HG03354 (cell line): ENCODE results near the gene COQ10B.

Experiments
- ATAC-seq: cut with Tn5 transposase; IDR thresholded peaks from one replicate; pipeline ENCODE4 v1.9.1; 2021; ENCODE audit warnings: mild to moderate bottlenecking; ENCODE audit not compliant: unreplicated experiment, poor library complexity, severe bottlenecking

The COQ10B gene

DNA sequence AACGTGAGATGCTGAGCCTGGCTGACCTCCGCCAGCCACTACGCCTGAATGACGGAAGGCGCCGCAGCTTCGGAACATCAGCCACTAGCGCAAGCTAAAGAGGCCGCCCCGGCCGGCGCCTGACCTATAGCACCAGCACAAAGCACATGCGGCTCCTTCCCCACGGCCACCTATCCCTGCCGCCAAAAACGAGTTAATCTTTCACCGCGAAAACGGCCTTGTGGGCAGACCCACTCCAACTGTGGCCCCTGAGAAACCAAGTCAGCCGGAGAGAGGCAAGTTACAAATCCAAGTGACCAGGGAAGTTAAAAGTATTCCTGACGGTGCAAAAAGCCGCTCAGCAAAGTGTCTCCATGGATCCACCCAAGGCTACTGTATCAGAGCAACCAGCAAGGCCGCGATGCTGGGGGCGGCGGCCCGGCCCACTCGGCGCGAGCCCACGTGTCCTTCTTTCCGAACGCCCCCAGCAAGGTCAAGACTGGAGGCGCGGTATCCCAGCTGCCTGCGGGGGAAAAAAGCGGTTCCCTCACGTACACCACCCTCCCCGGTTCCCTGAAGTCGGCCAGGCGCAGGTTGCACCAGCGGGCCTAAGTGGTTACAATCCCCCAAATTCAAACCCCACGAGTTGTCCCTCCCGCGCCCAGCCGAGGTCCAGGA, 45.7 kb downstream of the COQ10B start:
- peak; percentile 34 for ATAC-seq

DNA sequence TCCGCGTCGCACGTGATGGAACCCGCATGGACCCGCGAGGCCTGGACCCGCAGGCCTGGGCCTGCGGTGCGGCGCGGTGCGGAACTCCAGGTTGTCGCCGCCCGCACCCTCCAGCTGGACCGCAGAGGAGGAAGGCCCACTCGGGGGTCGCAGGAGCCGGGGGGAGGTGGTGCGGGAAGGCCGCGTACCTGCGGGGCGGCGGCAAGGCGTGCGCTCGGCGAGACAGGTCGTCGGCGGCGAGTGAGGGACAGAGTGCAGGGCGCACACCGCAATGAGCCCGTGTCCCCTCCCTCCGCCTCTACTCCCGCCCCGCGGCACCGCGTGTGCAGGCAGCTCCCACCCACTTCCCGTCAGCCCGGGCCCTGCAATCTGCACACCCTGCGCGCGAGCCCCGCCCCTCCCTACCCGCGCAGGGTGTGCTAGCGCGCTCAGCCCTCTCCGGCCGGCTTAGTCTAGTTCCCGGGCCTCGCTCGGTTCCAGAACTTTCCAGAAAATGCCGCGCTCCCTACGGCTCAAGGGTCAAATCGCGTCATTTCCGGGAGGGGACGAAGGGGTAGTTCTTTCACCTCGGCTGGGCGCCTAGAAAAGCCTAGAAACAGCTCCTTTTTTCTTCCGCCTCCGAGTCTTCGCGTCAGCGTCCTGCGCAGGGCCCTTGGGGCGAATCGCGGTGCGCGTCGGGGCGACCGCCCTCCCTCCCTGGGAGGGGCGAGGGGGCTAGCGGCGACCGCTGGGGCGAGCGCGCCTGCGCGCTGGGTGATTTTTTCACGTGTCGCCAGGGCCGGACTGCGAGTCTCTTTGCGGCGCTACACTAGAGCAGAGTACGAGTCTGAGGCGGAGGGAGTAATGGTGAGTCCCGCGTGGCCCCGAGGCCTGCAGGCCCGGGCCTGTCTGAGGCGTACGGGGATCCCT, 46.5 kb downstream of the COQ10B start, which contains the start of the genes HSPD1 and HSPE1:
HSPD1 (minus strand) TSS at position 247 of the 909 bp plus-strand sequence. CDS start 992 bp downstream, outside the sequence.
HSPE1 (plus strand) TSS at position 786 of the 909 bp plus-strand sequence; CDS start at position 844, 58 bp downstream.
- peak; percentile 83 for ATAC-seq

GRCh38 chr2:197500503-197501131, 47.3 kb downstream of the COQ10B start:
- ATAC-seq = peak; percentile 6

- ATAC-seq = no peak
These were observed 48.8 kb downstream of the COQ10B start for GRCh38 chr2:197502201-197502600.

GRCh38 chr2:197502685-197503084, 49.3 kb downstream of the COQ10B start:
- no peak for ATAC-seq

- ATAC-seq = no peak
These were observed 50.6 kb downstream of the COQ10B start for GRCh38 chr2:197504000-197504399.

GRCh38 chr2:197504512-197504911, 51.2 kb downstream of the COQ10B start:
- ATAC-seq = no peak

DNA sequence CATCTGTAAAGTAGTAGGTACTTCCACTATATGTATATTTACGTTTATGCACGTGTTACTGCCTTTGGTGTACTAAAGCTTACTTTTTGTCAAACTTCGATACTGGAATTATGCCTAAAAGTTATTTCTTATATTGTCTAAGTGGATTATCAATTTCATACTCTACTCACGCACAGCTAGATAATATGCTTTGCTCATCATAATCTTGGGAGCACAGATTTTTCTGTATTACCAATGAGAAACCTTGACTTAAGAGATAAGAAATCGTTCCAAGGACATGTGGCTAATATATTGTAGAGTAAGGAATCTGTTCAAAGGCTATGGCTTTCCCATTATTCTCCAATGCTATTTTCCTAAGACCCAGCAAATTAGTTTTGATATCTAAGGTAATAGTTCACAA, 53.3 kb downstream of the COQ10B start:
- no peak for ATAC-seq

GRCh38 chr2:197513915-197514314, 60.6 kb downstream of the COQ10B start:
- ATAC-seq = no peak

- ATAC-seq = no peak
These were observed 61.4 kb downstream of the COQ10B start for GRCh38 chr2:197514754-197515153.

GRCh38 chr2:197515315-197515738, 62.0 kb downstream of the COQ10B start:
- ATAC-seq = no peak

GRCh38 chr2:197515739-197516392, 62.5 kb downstream of the COQ10B start, which contains the start of gene MOB4:
MOB4 (plus strand) TSS chr2:197516066; CDS start chr2:197516087, 21 bp downstream.
- peak; percentile 95 for ATAC-seq

- peak; percentile 19 for ATAC-seq
These were observed 63.0 kb downstream of the COQ10B start for GRCh38 chr2:197516393-197516761.

- no peak for ATAC-seq
These were observed 63.8 kb downstream of the COQ10B start for GRCh38 chr2:197517150-197517549.
